Progenitor cell of endocrine pancreas (in vitro differentiated cells): Measurements from ENCODE around the gene FGF22. TPM values are rescaled to one million over a fixed set of nuclear protein-coding genes. Genes with fewer than 3 reads are reported as not detected.
"Not testable (repeated sequence)": the region's sequence is repeated elsewhere in the genome, so short reads cannot be mapped to it uniquely, and the experiment has no call there.

Source experiments
- DNase-seq: peaks from one replicate; pipeline ENCODE4 v3.0.0; 2021; ENCODE audit warnings: low spot score; ENCODE audit not compliant: unreplicated experiment
- H3K27ac Mint-ChIP-seq: 2 replicates; pipeline ENCODE4 v1.8.0; 2021; ENCODE audit warnings: mild to moderate bottlenecking, moderate library complexity, mixed read lengths
- H3K27me3 Mint-ChIP-seq: 2 replicates; pipeline ENCODE4 v1.8.0; 2021; ENCODE audit warnings: mixed read lengths
- H3K36me3 Mint-ChIP-seq: 2 replicates; pipeline ENCODE4 v1.8.0; 2022; ENCODE audit warnings: mixed read lengths; ENCODE audit not compliant: insufficient read depth
- H3K4me1 Mint-ChIP-seq: 2 replicates; pipeline ENCODE4 v1.8.0; 2021; ENCODE audit warnings: low read depth, mixed read lengths
- H3K4me3 Mint-ChIP-seq: 2 replicates; pipeline ENCODE4 v1.8.0; 2021; ENCODE audit warnings: low read depth, mild to moderate bottlenecking, moderate library complexity, mixed read lengths
- H3K9me3 Mint-ChIP-seq: 2 replicates; pipeline ENCODE4 v1.8.0; 2021; ENCODE audit warnings: low read depth, mixed read lengths
- CTCF ChIP-seq: fragments of 200-600 bp; sonication (generic); IDR thresholded peaks from one replicate; pipeline ENCODE4 v1.5.0; 2021; ENCODE audit warnings: antibody characterized with exemption, mild to moderate bottlenecking; ENCODE audit not compliant: unreplicated experiment
- total RNA-seq: library from RNA; stranded (reverse); gene quantifications from 2 replicates; pipeline ENCODE4 v1.2.1, GENCODE V29; 2021

The FGF22 gene
- total RNA-seq, 1 donor from 2014 or later: 0.43 TPM

- Mint-ChIP-seq H3K9me3 (no peaks in the 10 kb centered on the region), H3K27ac (no peak overlapping the region), H3K27me3 (no peaks in the 10 kb centered on the region), H3K4me3 (no peak overlapping the region), H3K36me3 (peaks cover 10% of the 10 kb centered on the region), H3K4me1 (no peaks in the 10 kb centered on the region)
- DNase-seq: no peak
- TF ChIP-seq CTCF: no peak
Measured at GRCh38 chr19:622666-623065, 17.0 kb upstream of the FGF22 start.

GRCh38 chr19:623175-623916 lies 16.3 kb upstream of the FGF22 start:
- no peak for TF ChIP-seq CTCF
- no peaks in the 10 kb centered on the region for H3K4me1 Mint-ChIP-seq
- no peak overlapping the region for H3K27ac Mint-ChIP-seq
- H3K36me3 Mint-ChIP-seq: peaks cover 11% of the 10 kb centered on the region
- H3K4me3 Mint-ChIP-seq: no peak overlapping the region
- no peaks in the 10 kb centered on the region for H3K9me3 Mint-ChIP-seq
- no peak for DNase-seq
- H3K27me3 Mint-ChIP-seq: no peaks in the 10 kb centered on the region

GRCh38 chr19:623974-624373 lies 15.7 kb upstream of the FGF22 start:
- H3K27me3 Mint-ChIP-seq: no peaks in the 10 kb centered on the region
- H3K9me3 Mint-ChIP-seq: no peaks in the 10 kb centered on the region
- DNase-seq: no peak
- peaks cover 8% of the 10 kb centered on the region for H3K36me3 Mint-ChIP-seq
- H3K4me1 Mint-ChIP-seq: no peaks in the 10 kb centered on the region
- no peak overlapping the region for H3K27ac Mint-ChIP-seq
- H3K4me3 Mint-ChIP-seq: no peak overlapping the region
- no peak for TF ChIP-seq CTCF

- no peak for DNase-seq
- TF ChIP-seq CTCF: no peak
- no peaks in the 10 kb centered on the region for H3K9me3 Mint-ChIP-seq
- H3K36me3 Mint-ChIP-seq: peaks cover 10% of the 10 kb centered on the region
- no peaks in the 10 kb centered on the region for H3K27me3 Mint-ChIP-seq
- no peak overlapping the region for H3K27ac Mint-ChIP-seq
- H3K4me3 Mint-ChIP-seq: no peak overlapping the region
- no peaks in the 10 kb centered on the region for H3K4me1 Mint-ChIP-seq
Measured at GRCh38 chr19:624433-625109, 15.1 kb upstream of the FGF22 start.

- no peak for TF ChIP-seq CTCF
- H3K27ac Mint-ChIP-seq: no peak overlapping the region
- DNase-seq: no peak
- H3K4me3 Mint-ChIP-seq: no peak overlapping the region
- H3K9me3 Mint-ChIP-seq: no peaks in the 10 kb centered on the region
- H3K4me1 Mint-ChIP-seq: no peaks in the 10 kb centered on the region
- H3K36me3 Mint-ChIP-seq: peaks cover 12% of the 10 kb centered on the region
- no peaks in the 10 kb centered on the region for H3K27me3 Mint-ChIP-seq
Measured at GRCh38 chr19:625257-625656, 14.4 kb upstream of the FGF22 start.

GRCh38 chr19:626566-626965 lies 13.1 kb upstream of the FGF22 start:
- H3K9me3 Mint-ChIP-seq, H3K27me3 Mint-ChIP-seq, H3K4me3 Mint-ChIP-seq, H3K4me1 Mint-ChIP-seq, DNase-seq, H3K27ac Mint-ChIP-seq: not testable (repeated sequence)
- H3K36me3 Mint-ChIP-seq: peaks cover 14% of the 10 kb centered on the region
